Measurements from ENCODE around the gene MTREX.
A peak's percentile ranks its signal among the peaks of the same experiment; 100 is the strongest.

Gene MTREX

GRCh38 chr5:55385846-55386245, 78.1 kb downstream of the MTREX start:
- no peak for DNase-seq

- DNase-seq = no peak
Observed at GRCh38 chr5:55386356-55386755, 78.6 kb downstream of the MTREX start.

DNA sequence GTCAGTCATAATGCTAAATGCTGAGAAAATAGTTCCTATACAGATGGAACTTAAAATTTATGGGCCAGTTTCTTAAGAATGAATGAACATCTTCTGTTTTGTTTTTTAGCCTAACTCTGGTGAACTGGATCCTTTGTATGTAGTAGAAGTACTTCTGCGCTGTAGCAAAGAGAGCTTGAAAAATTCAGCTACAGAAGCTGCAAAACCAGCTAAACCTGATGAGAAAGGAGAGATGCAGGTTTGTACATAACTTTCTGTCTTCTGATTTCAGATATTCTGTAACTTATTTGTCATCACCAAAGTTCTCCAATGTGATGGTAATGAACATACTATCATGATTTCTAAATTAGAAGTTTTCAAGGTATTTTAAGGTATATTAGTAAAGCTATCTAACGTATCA, 80.1 kb downstream of the MTREX start:
- no peak for DNase-seq

DNA sequence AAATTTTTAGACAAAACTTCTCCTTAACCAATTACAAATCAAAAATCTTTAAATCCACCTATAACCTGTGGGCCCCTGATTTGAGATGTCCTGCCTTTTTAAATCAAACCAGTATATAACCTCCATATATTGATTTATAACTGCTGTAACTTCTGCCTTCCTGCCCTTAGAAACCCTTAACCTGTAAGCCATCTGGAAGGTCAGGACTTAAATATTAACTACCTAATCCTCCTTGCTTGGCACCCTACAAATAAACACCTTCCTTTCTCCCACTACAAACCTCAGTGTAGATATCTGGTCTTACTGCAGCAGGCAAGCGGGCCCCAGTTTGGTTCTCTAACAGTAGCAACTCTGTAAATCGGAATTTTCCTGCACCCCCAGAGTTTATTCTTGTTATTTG, 83.9 kb downstream of the MTREX start:
- DNase-seq = no peak

DNA sequence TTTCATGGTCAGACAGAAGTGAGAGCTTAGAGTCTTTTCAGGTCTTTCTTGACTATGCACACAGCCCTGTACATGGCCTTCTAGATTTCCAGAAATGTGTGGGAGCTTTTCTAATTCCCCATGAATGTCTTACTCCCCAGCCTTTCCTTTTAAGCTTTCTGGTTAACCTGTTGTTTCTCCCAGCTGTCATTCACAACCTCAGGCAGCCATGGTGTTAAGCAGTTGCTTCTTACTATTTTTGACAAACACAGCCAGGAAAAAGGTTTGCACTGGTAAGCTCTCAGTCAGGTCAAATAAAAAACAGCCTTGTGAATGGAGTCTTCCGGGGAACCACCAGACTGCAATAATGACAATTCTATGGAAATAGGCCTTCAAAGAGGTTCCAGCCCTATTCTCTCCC, 84.9 kb downstream of the MTREX start:
- DNase-seq = no peak

- no peak for DNase-seq
Observed at GRCh38 chr5:55393501-55394175, 85.8 kb downstream of the MTREX start.

DNA sequence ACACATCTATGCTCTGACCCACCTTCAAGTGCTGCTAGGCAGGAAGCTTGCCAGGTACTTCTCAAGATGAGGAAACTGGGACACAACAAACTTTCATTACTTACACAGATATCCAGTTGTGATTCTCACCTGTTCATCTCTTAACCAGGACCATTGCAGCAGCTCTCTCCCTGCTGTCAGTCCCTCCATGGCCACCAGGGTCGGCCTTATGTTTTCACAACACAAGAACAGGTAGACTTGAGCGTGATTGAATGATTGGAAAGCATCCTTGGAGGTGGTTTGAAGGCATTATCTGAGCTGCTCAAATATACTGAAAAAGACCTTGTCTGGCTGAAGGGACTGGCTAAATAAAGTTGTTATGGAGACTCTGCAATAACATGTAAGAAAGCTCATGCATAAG, 94.4 kb downstream of the MTREX start:
- DNase-seq = no peak

GRCh38 chr5:55406292-55406691, 98.5 kb downstream of the MTREX start:
- peak; percentile 4 for DNase-seq

DNA sequence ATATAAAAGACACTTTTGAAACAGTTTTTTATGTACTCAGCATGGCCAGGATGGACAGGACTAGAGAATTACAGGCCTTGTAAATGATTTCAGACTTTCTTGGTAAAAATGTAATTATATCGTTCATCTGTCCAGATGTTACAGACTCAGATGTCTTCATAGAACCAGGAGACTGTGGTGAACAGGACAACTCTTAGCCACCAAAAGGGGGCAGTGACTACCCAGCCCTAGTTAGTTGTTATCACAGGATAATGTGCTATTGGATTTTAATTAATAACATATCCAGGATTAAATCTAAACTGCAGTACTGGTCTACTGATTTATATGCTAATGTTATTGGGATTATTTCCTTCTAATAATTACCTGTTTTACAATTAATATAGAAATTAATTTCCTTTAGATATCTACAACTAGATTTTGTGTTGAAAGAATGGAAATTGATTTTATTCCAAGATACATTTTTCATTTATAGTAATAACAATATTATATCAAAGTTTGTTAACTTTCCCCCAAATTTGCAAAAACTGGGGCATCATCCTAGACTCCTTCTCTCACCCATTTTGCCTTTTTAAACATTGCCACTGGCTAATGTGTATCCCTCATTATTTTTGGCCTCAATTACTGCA, 99.4 kb downstream of the MTREX start:
- no peak for DNase-seq

DNA sequence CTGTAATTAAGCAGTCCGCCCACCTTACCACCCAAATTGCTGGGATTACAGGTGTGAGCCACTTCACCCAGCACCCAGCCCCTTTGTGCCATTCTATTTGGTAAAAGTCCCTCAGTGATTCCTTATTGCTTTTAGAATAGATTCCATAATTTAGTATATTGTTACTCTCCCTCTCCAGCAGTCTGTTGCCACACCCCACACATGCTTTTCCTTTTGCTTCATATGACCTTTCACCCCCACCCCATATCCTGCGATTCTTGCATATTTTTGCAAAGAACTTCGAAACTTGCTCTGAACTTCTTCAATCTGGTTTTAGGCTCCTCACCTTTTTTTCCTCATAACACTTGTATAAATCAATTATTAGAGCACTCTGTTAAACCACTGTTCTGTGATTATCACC, 100.2 kb downstream of the MTREX start:
- no peak for DNase-seq

GRCh38 chr5:55409775-55410174, 102.0 kb downstream of the MTREX start:
- no peak for DNase-seq

- DNase-seq = no peak
Observed at GRCh38 chr5:55410845-55411244, 103.1 kb downstream of the MTREX start.

- DNase-seq = no peak
Observed at GRCh38 chr5:55411876-55412275, 104.1 kb downstream of the MTREX start.

GRCh38 chr5:55413644-55414043, 105.9 kb downstream of the MTREX start:
- no peak for DNase-seq

DNA sequence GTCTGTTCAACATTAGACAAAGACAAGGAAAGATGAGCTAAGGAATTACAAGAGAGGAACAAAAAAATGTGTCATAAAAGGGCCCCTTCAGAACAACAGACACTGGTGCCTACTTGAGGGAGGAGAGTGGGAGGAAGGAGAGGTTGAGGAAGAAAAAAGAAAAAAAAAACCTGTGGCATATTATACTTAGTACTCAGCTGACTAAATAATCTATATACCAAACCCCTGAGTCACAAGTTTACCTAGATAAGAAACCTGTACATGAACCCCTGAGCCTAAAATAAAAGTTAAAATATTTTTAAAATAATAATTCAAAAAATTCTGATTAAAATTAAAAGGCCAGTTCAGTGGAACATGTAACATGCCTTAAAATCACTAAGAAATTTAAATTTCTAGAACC, 107.3 kb downstream of the MTREX start:
- DNase-seq = no peak

- DNase-seq = no peak
Observed at GRCh38 chr5:55416306-55416705, 108.5 kb downstream of the MTREX start.

DNA sequence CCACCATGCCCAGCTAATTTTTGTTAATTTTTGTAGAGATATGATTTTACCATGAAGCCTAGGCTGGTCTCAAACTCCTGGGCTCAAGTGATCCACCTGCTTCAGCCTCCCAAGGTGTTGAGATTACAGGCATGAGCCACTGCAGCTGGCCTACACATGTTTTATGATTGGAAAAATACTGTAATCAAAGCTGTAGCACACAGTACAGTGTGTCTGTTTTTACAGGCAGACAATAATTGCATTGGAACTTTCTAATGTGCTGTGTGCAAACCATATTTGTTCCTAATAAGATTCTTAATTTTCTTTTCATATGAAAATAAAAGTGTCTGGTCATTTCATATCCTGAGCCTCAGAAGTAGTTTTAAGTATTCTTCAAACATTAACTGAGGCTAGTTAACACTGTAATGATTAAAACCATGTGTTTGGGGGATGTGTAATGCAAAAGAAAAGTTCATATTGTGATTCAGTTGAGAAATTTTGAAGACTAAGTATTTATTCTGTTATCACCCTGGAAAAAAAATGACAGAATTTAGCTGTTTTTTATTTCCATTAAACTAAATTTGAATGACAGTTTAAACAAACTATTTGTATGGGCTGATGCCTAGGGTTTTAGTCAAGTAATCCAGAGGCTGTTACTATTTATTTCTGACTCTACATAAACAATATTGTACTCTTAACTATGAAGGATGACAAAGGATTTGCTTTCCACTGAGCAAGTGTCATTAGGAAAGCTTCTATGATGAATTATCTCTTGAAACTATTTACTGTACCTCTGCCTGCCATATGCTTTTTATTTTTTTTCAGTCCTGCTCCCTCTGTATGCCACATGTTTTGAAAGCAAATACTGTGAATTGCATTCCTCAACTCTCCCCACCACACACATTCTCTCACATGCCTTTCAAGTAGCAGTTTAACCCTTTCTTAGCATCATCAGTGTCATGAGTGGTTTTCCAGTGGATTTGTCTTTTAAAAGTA, 111.5 kb downstream of the MTREX start:
- DNase-seq = no peak

DNA sequence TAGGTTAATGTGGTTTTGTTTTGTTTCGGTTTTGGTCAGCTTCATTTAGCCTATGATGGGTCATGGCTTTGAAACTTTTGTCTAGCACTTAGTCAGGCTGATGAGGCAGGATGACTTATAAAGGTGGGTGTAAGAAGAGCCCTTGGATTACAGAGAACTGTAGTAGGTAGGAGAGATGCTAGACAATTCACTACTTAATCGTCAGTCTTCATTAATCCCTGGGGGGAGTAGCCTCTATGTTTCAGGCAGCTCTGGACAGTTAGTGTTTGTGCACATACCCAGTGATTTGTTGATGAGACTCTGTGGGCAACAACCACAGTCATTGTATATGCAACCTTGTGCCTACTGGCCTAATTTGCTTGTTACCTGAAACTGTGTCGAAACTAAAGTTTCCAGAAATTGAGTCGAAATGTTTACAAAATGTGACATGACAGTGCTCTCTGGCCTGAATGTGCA, 113.3 kb downstream of the MTREX start:
- no peak for DNase-seq

DNA sequence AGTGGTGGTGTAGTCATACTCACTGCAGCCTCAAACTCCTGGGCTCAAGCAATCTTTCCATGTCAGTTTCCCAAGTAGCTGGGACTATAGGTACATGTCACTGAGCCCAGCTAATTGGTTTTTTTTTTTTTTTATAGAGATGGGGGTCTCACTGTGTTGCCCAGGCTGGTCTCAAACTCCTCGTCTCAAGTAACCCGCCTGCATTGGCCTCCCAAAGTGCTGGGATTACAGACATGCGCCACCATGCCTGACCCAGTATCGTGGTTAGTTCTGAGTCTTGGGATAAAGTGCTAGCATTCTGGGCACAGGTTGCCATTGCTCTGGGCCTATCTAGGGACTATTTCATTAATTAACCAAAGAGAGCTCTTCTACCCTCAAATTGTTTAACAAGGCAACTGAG, 118.7 kb downstream of the MTREX start:
- no peak for DNase-seq

- DNase-seq = peak; percentile 2
Observed at GRCh38 chr5:55427157-55427556, 119.4 kb downstream of the MTREX start.

DNA sequence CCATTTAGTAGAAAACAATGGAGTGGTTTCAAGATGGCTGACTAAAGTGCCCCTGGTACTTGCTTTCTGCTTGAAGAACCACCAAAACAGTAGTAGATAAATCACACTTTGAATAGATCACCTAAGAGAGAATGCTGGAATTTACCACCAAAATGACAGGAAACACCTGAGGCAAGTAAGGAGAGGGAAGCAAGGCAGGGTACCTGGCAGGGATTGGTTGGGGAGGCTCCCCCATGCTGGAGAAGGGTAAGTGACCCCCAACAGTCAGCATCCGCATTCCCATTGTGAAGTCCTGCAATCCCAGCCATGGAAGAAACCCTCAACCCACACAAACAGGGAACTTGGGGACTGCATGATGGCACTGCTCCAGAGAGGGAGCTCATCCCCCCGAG, 121.4 kb downstream of the MTREX start:
- no peak for DNase-seq

GRCh38 chr5:55429613-55430253, 121.9 kb downstream of the MTREX start:
- DNase-seq = no peak

GRCh38 chr5:55432549-55432948, 124.8 kb downstream of the MTREX start:
- DNase-seq = no peak

Measured in DMS79 treated with DMSO at 0.1 percent for 48 hours (cell line).